Gastroesophageal sphincter (tissue), 4 donors: ENCODE results near the gene SLC16A9. TPM values are rescaled to one million over a fixed set of nuclear protein-coding genes. Genes with fewer than 3 reads are reported as not detected.
"Not testable (repeated sequence)": the region's sequence is repeated elsewhere in the genome, so short reads cannot be mapped to it uniquely, and the experiment has no call there.

Experiments
- ATAC-seq: fragments of 150-250 bp; one replicate; pipeline ENCODE4 v1.9.1; 2016; ENCODE audit warnings: mild to moderate bottlenecking, moderate library complexity
- H3K27ac ChIP-seq, 4 donors: fragments of 200-600 bp; sonication (generic) in 3 of 4; 1 replicate in 3 of 4; 2 replicates in 1 of 4; pipeline ENCODE4 v1.5.1; 2016 to 2019
- H3K27me3 ChIP-seq: fragments of 200-600 bp; sonication (generic); one replicate; pipeline ENCODE4 v1.5.1; 2019
- H3K36me3 ChIP-seq, 2 donors: fragments of 200-600 bp; sonication (generic); one replicate each; pipeline ENCODE4 v1.5.1; 2019; ENCODE audit warnings: control low read depth in 1 of 2
- H3K4me1 ChIP-seq, 3 donors: fragments of 200-600 bp; sonication (generic); 1 replicate in 2 of 3; 2 replicates in 1 of 3; pipeline ENCODE4 v1.5.1; 2016 to 2019; ENCODE audit warnings: control low read depth in 2 of 3
- H3K4me3 ChIP-seq, 2 donors: fragments of 200-600 bp; sonication (generic); one replicate each; pipeline ENCODE4 v1.5.1; 2019; ENCODE audit warnings: mild to moderate bottlenecking in 1 of 2, moderate library complexity in 1 of 2
- H3K9me3 ChIP-seq, 3 donors: fragments of 200-600 bp; sonication (generic); one replicate each; pipeline ENCODE4 v1.5.1; 2017 to 2019; ENCODE audit warnings: control low read depth in 2 of 3
- CTCF ChIP-seq, 4 experiments: fragments of 200-600 bp in 2 of 4; fragments of 450-650 bp in 2 of 4; sonication (generic) in 1 of 4; IDR thresholded peaks; one replicate each; pipeline ENCODE4 v1.5.1; 2017 to 2019; ENCODE audit warnings: antibody characterized with exemption in 4 of 4, mild to moderate bottlenecking in 2 of 4, moderate library complexity in 2 of 4
- EP300 ChIP-seq: sonication (generic); formaldehyde crosslinking; IDR thresholded peaks from one replicate; pipeline ENCODE4 v1.6.1; 2017; ENCODE audit warnings: antibody characterized with exemption, mild to moderate bottlenecking
- POLR2A ChIP-seq, 2 donors: fragments of 450-650 bp; IDR thresholded peaks; one replicate each; pipeline ENCODE4 v1.6.1; 2017; ENCODE audit warnings: antibody characterized with exemption in 2 of 2, mild to moderate bottlenecking in 2 of 2, moderate library complexity in 1 of 2
- POLR2AphosphoS5 ChIP-seq: sonication (generic); formaldehyde crosslinking; IDR thresholded peaks from one replicate; pipeline ENCODE4 v1.6.1; 2017; ENCODE audit warnings: antibody characterized with exemption
- WGBS, 2 donors: methylation state at CpG; one replicate each; pipeline ENCODE4 v1.1.5; 2018; ENCODE audit warnings: low coverage in 1 of 2; 5-methylcytosine and 5-hydroxymethylcytosine counted together
- total RNA-seq, 4 donors: library from RNA; depleted of rRNA; stranded (reverse); fragments of >200 nt; gene quantifications; one replicate each; pipeline ENCODE4 v1.1.0, GENCODE V29; 2016

SLC16A9 gene
- total RNA-seq, 4 donors from 2014 or later = 0.54 to 2.2 (median 1.2) TPM

- Histone ChIP-seq H3K9me3 (no peaks in the 10 kb centered on the region), H3K4me1 (no peaks in the 10 kb centered on the region), H3K36me3 (no peaks in the 10 kb centered on the region), H3K27ac (no peak overlapping the region), H3K27me3 (no peaks in the 10 kb centered on the region), H3K4me3 (no peak overlapping the region)
- 94 to 100% methylated on average over 2 of the region's 5 CpGs for WGBS, 2 donors
- TF ChIP-seq POLR2A (IDR thresholded peaks at IDR 0.05) = no peak
- TF ChIP-seq EP300 = no peak
- no peak for TF ChIP-seq POLR2AphosphoS5
- TF ChIP-seq CTCF (IDR thresholded peaks at IDR 0.05) = no peak
- no peak for ATAC-seq
Measured at GRCh38 chr10:59741583-59741982, 31.9 kb upstream of the SLC16A9 start.

- ATAC-seq = no peak
- TF ChIP-seq POLR2AphosphoS5 (no peak), CTCF (IDR thresholded peaks at IDR 0.05) (no peak), POLR2A (IDR thresholded peaks at IDR 0.05) (no peak), EP300 (no peak)
- no peaks in the 10 kb centered on the region for H3K9me3 ChIP-seq
- H3K4me1 ChIP-seq = no peaks in the 10 kb centered on the region
- H3K27me3 ChIP-seq = no peaks in the 10 kb centered on the region
- no peak overlapping the region for H3K4me3 ChIP-seq
- H3K27ac ChIP-seq = no peak overlapping the region
- H3K36me3 ChIP-seq = no peaks in the 10 kb centered on the region
Measured at GRCh38 chr10:59741048-59741447, 31.4 kb upstream of the SLC16A9 start.

- Histone ChIP-seq H3K27ac (no peak overlapping the region), H3K4me3 (no peak overlapping the region), H3K27me3 (no peaks in the 10 kb centered on the region), H3K36me3 (no peaks in the 10 kb centered on the region), H3K4me1 (no peaks in the 10 kb centered on the region), H3K9me3 (no peaks in the 10 kb centered on the region)
- ATAC-seq = no peak
- TF ChIP-seq POLR2A (IDR thresholded peaks at IDR 0.05) (no peak), POLR2AphosphoS5 (no peak), CTCF (IDR thresholded peaks at IDR 0.05) (no peak), EP300 (no peak)
- WGBS, 2 donors = 100% methylated on average over 1 of the region's 1 CpG; no CpG with 5 or more reads in 1 of the 2 donors
Measured at GRCh38 chr10:59736749-59737148, 27.1 kb upstream of the SLC16A9 start.

GRCh38 chr10:59735296-59735695 lies 25.6 kb upstream of the SLC16A9 start:
- no peak for TF ChIP-seq POLR2AphosphoS5
- TF ChIP-seq EP300 = no peak
- TF ChIP-seq POLR2A (IDR thresholded peaks at IDR 0.05) = no peak
- TF ChIP-seq CTCF (IDR thresholded peaks at IDR 0.05) = no peak

GRCh38 chr10:59734014-59734462 lies 24.4 kb upstream of the SLC16A9 start:
- ATAC-seq = no peak
- no peak overlapping the region for H3K4me3 ChIP-seq
- 65 to 70% methylated on average over 3 of the region's 3 CpGs for WGBS, 2 donors
- no peaks in the 10 kb centered on the region for H3K4me1 ChIP-seq
- no peaks in the 10 kb centered on the region for H3K36me3 ChIP-seq
- H3K27ac ChIP-seq = no peak overlapping the region
- TF ChIP-seq POLR2A (IDR thresholded peaks at IDR 0.05) (no peak), EP300 (no peak), CTCF (IDR thresholded peaks at IDR 0.05) (no peak), POLR2AphosphoS5 (no peak)
- no peaks in the 10 kb centered on the region for H3K9me3 ChIP-seq
- H3K27me3 ChIP-seq = no peaks in the 10 kb centered on the region

More at GRCh38 chr10:59735296-59735695, 25.6 kb upstream of the SLC16A9 start:
- H3K27me3 ChIP-seq = no peaks in the 10 kb centered on the region
- H3K27ac ChIP-seq = no peak overlapping the region
- no peaks in the 10 kb centered on the region for H3K36me3 ChIP-seq
- H3K9me3 ChIP-seq = no peaks in the 10 kb centered on the region
- no peaks in the 10 kb centered on the region for H3K4me1 ChIP-seq
- no peak for ATAC-seq
- H3K4me3 ChIP-seq = no peak overlapping the region
- WGBS, 2 donors = 71 to 78% methylated on average over 1 of the region's 1 CpG

GRCh38 chr10:59733321-59734013 lies 23.8 kb upstream of the SLC16A9 start:
- not testable (repeated sequence) for ATAC-seq, H3K36me3 ChIP-seq, H3K27ac ChIP-seq, H3K4me3 ChIP-seq, H3K4me1 ChIP-seq, H3K27me3 ChIP-seq, H3K9me3 ChIP-seq
- WGBS, 2 donors = 93 to 100% methylated on average over 4 to 8 of the region's 16 CpGs

GRCh38 chr10:59732849-59733248 lies 23.2 kb upstream of the SLC16A9 start:
- not testable (repeated sequence) for H3K27ac ChIP-seq, H3K36me3 ChIP-seq, H3K9me3 ChIP-seq, ATAC-seq, H3K4me3 ChIP-seq, H3K4me1 ChIP-seq, H3K27me3 ChIP-seq
- WGBS, 2 donors = 80 to 100% methylated on average over 1 to 2 of the region's 4 CpGs

GRCh38 chr10:59729167-59729566 lies 19.5 kb upstream of the SLC16A9 start:
- not testable (repeated sequence) for H3K36me3 ChIP-seq, ATAC-seq, H3K9me3 ChIP-seq, H3K4me1 ChIP-seq, H3K4me3 ChIP-seq, H3K27me3 ChIP-seq, H3K27ac ChIP-seq
- 82% methylated on average over 2 of the region's 4 CpGs; no CpG with 5 or more reads in 1 of the 2 donors for WGBS, 2 donors
